Renal pelvis (tissue), 4 donors: ENCODE measurements around the gene C1orf94. TPM values are rescaled to one million over a fixed set of nuclear protein-coding genes. Genes with fewer than 3 reads are reported as not detected.
A peak's percentile ranks its signal among the peaks of the same experiment; 100 is the strongest.

Experiments used
- DNase-seq: peaks from one replicate; pipeline ENCODE4 v3.0.0-alpha.2; 2013
- polyA plus RNA-seq, 3 donors: library from polyadenylated mRNA; unstranded; fragments of 120-200 nt; gene quantifications; one replicate each; pipeline ENCODE4 v1.2.1, GENCODE V29; 2013; ENCODE audit not compliant: insufficient read length in 3 of 3

The C1orf94 gene
- polyA plus RNA-seq, 3 donors, result 0.06 to 0.10 TPM; not detected in 1

DNA sequence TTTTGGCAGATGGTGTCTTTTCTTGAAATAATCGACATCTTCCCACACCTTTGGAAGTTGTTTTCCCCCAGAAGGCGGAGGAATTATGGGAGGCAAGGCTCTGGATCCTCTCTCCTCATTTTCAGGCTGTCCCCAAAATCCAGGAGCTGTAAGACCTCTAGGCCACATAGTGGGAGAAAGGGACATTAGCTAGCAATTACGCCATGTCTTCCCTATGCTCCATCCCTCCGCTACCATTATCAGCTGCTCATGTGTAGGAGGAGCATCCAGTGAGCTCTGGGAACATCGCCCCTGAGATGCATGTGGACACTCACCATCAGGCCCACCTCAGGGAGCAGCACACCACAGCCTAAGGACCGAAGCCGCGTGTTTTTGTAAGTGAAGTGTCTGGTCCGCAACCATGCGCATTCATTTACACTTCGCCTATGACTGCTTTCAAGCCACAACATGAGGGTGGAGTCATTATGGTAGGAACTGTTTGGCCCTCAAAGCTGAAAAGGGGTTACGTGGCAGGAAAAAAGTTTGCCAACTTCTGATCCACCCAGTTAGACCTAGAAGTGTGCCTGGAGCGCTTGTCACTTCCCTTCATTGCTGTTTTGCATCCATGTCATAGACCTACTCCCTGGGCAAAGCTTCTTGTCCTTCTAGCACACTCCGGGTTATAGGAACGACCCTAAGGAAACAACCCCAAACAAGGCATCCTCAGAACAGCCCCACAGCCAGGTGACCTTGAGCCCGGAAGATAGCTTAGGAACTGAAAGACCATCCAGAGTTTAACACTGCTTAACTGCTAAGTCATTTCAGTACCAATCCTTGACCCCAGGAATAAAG lies 85.5 kb downstream of the C1orf94 start:
- DNase-seq, result no peak

DNA sequence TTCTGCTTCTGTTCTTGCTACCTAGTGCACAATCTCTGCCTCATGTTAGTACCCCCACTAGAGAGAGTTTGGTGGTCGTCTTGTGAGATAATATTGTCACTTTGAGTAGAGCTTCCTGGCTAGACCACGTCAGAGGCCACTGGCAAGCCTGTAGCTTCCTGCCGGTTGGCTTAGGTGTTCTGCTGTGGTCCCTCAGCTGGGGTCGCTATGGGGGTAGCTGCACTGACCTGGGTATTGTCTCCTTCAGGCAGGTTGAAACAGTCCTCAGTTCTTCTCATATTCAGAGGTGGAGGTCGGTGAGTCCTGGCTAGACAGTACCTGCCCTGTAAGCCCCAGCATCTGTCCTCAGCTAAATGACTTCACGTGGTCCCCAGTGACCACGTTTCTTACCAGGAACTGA lies 86.2 kb downstream of the C1orf94 start:
- DNase-seq, result no peak

DNA sequence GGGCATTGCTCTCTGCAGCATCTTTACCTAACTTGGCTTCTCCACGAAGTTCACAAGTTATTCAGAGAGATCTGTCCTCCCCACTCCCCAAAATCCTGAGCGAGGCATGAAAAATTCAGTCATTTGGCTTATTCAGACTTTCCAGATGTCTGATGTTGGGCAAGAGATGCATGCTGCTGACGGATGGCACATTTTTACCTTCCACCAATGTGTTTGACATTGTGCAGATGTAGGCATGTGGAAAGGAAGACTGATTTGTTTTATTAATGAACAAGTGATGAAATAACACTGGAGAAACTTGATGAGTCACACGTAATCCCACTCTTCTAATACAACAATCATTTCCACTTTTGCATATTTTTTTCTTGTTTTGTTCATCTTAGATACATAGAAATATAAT lies 86.7 kb downstream of the C1orf94 start:
- no peak for DNase-seq

DNA sequence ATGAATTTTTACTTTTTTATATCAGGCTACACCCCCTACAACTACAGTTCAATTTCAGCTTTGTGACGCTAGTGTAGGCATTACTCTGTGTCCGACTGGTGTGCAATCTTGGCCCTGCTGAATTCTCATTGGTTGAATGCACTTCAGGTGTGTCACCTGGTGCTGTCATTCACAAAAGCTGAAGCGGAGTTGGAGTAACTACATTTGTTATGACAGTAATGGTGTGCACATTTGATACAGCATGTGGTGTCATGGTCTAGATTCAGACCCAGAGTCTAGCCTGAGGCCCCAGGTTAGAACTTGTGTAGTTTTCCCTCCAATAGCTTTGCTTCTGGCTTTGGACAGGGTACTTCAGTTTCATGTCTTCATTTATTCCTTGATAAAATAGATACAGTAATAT lies 88.7 kb downstream of the C1orf94 start:
- no peak for DNase-seq

DNA sequence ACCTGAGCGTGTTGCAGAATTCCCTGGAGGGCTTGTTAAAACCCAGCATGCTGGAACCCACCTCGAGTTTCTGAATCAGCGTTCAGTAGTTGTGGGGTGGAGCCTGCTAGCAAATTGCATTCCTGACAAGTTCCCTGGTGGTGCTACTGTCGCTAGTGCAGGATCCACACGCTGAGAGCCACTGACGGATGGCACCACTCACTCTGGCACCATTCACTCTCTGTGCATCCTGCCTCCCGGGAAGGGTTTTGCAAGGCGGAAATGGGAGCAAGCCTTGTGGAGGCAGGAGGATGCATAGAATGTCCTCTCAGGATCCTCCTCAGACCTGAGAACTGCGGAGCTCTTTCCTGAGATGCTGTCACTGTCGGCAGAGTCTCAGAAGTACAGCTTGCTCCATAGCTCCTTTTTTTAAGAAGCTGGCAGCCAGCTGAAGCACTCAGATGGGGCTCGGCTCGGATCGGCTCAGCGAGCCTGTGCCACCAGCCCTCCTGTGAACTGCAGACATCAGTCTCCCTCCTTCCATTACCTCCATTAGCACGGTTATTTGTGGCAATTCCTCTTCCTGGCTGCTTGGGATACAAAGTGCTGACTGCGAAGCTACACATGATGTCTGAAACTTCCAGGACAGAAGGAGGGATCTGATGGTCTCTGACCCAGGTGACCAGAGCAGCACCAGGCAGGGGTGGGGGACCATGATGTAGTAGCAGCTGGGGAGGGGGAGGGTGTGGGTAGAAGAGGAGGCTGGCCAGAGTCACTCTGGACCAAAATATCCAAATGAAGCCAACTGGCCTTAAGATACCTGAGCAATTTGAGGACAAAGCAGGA lies 89.6 kb downstream of the C1orf94 start:
- peak; percentile 5 for DNase-seq

DNA sequence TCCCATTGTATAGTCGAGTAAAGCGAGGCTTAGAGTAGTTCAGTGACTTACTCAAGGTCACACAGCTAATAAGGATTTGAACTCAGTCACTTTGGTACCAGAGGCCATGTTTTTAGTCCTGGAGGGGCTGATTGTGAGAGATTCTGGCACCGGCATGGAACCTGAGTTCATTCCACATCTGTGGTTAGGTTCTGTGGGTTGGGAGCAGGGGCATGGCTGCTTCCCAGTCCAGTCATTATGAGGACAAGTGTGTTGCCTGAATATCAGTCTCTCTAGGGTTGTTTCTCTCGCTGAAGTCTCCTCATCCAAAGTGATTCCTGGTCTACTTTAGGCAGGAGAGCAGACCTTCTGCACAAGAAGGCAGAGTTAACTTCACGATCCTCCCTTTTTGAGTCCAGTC lies 90.6 kb downstream of the C1orf94 start:
- no peak for DNase-seq

DNA sequence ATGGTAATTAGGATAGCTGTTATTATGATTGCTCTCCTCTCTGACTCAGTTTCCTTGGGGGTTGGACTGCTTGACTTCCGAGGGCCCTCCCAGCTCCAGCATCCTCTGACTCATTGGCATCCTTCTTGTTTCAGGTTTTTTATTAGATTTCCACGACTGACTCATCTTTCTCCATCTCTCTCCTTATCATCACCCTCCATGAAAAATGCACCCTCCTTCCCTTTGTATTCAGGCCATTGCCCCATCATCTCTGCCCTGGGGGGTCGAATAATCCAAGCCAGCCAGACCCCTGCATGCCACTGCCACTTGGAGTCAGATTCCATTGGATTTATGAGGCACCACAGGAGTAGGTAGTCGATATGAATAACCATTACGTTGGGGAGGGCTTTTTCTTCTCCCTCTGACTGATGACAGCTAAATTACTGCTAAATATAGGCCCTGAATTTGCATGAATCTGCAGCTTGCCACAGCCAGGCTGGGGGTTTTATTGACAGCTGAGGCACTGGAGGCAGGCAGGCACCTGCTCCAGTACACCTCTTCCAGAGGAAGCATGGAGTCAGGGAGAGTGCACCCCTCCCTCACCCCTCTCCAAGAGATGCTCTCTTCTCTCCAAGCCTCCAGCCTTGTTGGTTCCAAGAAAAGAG lies 91.7 kb downstream of the C1orf94 start:
- no peak for DNase-seq

Other genes with a start within 250 kb of the C1orf94 start
- 1 to 10 TPM in 2 of 3 donors, under 1 TPM in 1; 0.87 to 1.3 (median 1.0) TPM for gene CSMD2, start 11.7 kb upstream of the C1orf94 start, polyA plus RNA-seq